ENCODE data around the gene VARS2. TPM values are rescaled to one million over a fixed set of nuclear protein-coding genes. Genes with fewer than 3 reads are reported as not detected.

The VARS2 gene
- total and polyA plus RNA-seq, 9 of the 15 experiments (the other 6 are each of a cell fraction or from before 2014, with no cell fraction given), result 1.6 to 53.6 (median 29.9) TPM

- TF ChIP-seq CHAMP1 (IDR thresholded peaks at IDR 0.05) (0 out of 2 replicates have a peak, but pooled peaks have one; percentile 34), NR2F6 (CRISPR knock-in tag; IDR thresholded peaks at IDR 0.05) (no peak), SMARCA4 (IDR thresholded peaks at IDR 0.05) (peak; percentile 37; the same call in 1 of the 2 replicates), ELF1 (tag; IDR thresholded peaks at IDR 0.05) (no peak), ZC3H11A (IDR thresholded peaks at IDR 0.05; ENCODE audit: low read depth, low read length) (peak; percentile 80; the same call in 1 of the 2 replicates), TARDBP (IDR thresholded peaks at IDR 0.05) (no peak), JUN (IDR thresholded peaks at IDR 0.05; ENCODE audit: borderline replicate concordance, low read depth, low read length) (no peak), JUN (CRISPR knock-in tag; IDR thresholded peaks at IDR 0.05; ENCODE audit: borderline replicate concordance) (no peak), ZNF668 (CRISPR knock-in tag; IDR thresholded peaks at IDR 0.05) (peak; percentile 76; the same call in 1 of the 2 replicates), GTF2A2 (tag; IDR thresholded peaks at IDR 0.05) (peak; percentile 84), TRIM28 (IDR thresholded peaks at IDR 0.05) (no peak), ZNF586 (CRISPR knock-in tag; conservative IDR thresholded peaks at IDR 0.05) (no peak), ZNF449 (CRISPR knock-in tag; IDR thresholded peaks at IDR 0.05) (no peak), NR2C1 (IDR thresholded peaks at IDR 0.05) (no peak), NR2C1 (tag; IDR thresholded peaks at IDR 0.05) (peak; percentile 60), PKNOX1 (IDR thresholded peaks at IDR 0.05) (peak; percentile 72), RBM22 (IDR thresholded peaks at IDR 0.05; ENCODE audit: low read depth, low read length, poor library complexity, severe bottlenecking) (no peak), THRAP3 (IDR thresholded peaks at IDR 0.05; ENCODE audit: borderline replicate concordance) (no peak), DIDO1 (tag; IDR thresholded peaks at IDR 0.05; ENCODE audit: low read depth) (no peak), BRF1 (IDR thresholded peaks at IDR 0.05; ENCODE audit: borderline replicate concordance, extremely low read depth, insufficient read length) (no peak), EP400 (IDR thresholded peaks at IDR 0.05) (peak; percentile 59), PPARD (CRISPR knock-in tag; IDR thresholded peaks at IDR 0.05) (no peak), GABPB2 (CRISPR knock-in tag; conservative IDR thresholded peaks at IDR 0.05) (no peak), ZNF639 (CRISPR knock-in tag; conservative IDR thresholded peaks at IDR 0.05 in 1 of 2, IDR thresholded peaks at IDR 0.05 in 1 of 2) (peak in 1 of 2 experiments; percentile 56; a peak in 1 of 4 replicates)
Measured at GRCh38 chr6:30875244-30876038, 38.6 kb upstream of the VARS2 start (continued).

Data from K562 (cell line).